Adipocyte (in vitro differentiated cells): ENCODE results near the gene PTPN2.

Experiments
- DNase-seq: peaks from one replicate; pipeline ENCODE4 v3.0.0-alpha.2; 2015; ENCODE audit warnings: low read depth
- H3K27me3 ChIP-seq: replicated peaks from 2 replicates; pipeline ENCODE4 v1.7.0; 2013; ENCODE audit warnings: mild to moderate bottlenecking, low read length, moderate library complexity; ENCODE audit not compliant: control insufficient read depth, insufficient read depth
- H3K36me3 ChIP-seq: 2 replicates; pipeline ENCODE4 v1.7.0; 2013; ENCODE audit warnings: low read length, mild to moderate bottlenecking, moderate library complexity; ENCODE audit not compliant: control insufficient read depth, insufficient read depth, severe bottlenecking
- H3K4me1 ChIP-seq: 2 replicates; pipeline ENCODE4 v1.7.0; 2013; ENCODE audit warnings: mild to moderate bottlenecking, low read length, moderate library complexity; ENCODE audit not compliant: control insufficient read depth, insufficient read depth
- H3K4me3 ChIP-seq: 2 replicates; pipeline ENCODE4 v1.7.0; 2013; ENCODE audit warnings: mild to moderate bottlenecking, low read length, moderate library complexity
- H3K9ac ChIP-seq: 2 replicates; pipeline ENCODE4 v1.7.0; 2013; ENCODE audit warnings: mild to moderate bottlenecking, low read length, moderate library complexity
- H3K9me3 ChIP-seq: 2 replicates; pipeline ENCODE4 v1.7.0; 2013; ENCODE audit warnings: mild to moderate bottlenecking, low read length, moderate library complexity; ENCODE audit not compliant: control insufficient read depth

The PTPN2 gene

GRCh38 chr18:12883684-12884405 lies at the start of gene PTPN2:
TSS of gene PTPN2 (minus strand) at chr18:12884237. CDS start at chr18:12884141, 96 bp downstream.
- Histone ChIP-seq H3K4me1 (peaks cover 30% of the 10 kb centered on the region), H3K9ac (peak within 1 kb of the TSS; percentile 98), H3K4me3 (peak within 1 kb of the TSS; percentile 92), H3K27me3 (no peaks in the 10 kb centered on the region), H3K9me3 (no peaks in the 10 kb centered on the region), H3K36me3 (no peaks in the 10 kb centered on the region)
- DNase-seq: peak; percentile 97

- H3K9me3 ChIP-seq: no peaks in the 10 kb centered on the region
- H3K9ac ChIP-seq: no peak overlapping the region
- no peak for DNase-seq
- no peaks in the 10 kb centered on the region for H3K36me3 ChIP-seq
- H3K27me3 ChIP-seq: no peaks in the 10 kb centered on the region
- no peak overlapping the region for H3K4me3 ChIP-seq
- no peaks in the 10 kb centered on the region for H3K4me1 ChIP-seq
These were observed 49.3 kb upstream of the PTPN2 start for GRCh38 chr18:12933327-12933726.

GRCh38 chr18:12930908-12931307 lies 46.9 kb upstream of the PTPN2 start:
- H3K9ac ChIP-seq: no peak overlapping the region
- H3K9me3 ChIP-seq: no peaks in the 10 kb centered on the region
- DNase-seq: no peak
- no peak overlapping the region for H3K4me3 ChIP-seq
- no peaks in the 10 kb centered on the region for H3K36me3 ChIP-seq
- H3K27me3 ChIP-seq: no peaks in the 10 kb centered on the region
- H3K4me1 ChIP-seq: no peaks in the 10 kb centered on the region

- Histone ChIP-seq H3K9ac (no peak overlapping the region), H3K4me1 (no peaks in the 10 kb centered on the region), H3K9me3 (no peaks in the 10 kb centered on the region), H3K36me3 (no peaks in the 10 kb centered on the region), H3K4me3 (no peak overlapping the region), H3K27me3 (no peaks in the 10 kb centered on the region)
- DNase-seq: no peak
These were observed 46.3 kb upstream of the PTPN2 start for GRCh38 chr18:12930376-12930775.

- DNase-seq: no peak
- H3K4me1 ChIP-seq: no peaks in the 10 kb centered on the region
These were observed 45.5 kb upstream of the PTPN2 start for GRCh38 chr18:12929477-12930083.

GRCh38 chr18:12928641-12929040 lies 44.6 kb upstream of the PTPN2 start:
- Histone ChIP-seq H3K36me3 (no peaks in the 10 kb centered on the region), H3K9ac (no peak overlapping the region), H3K4me3 (no peak overlapping the region), H3K4me1 (no peaks in the 10 kb centered on the region), H3K27me3 (no peaks in the 10 kb centered on the region), H3K9me3 (no peaks in the 10 kb centered on the region)
- DNase-seq: no peak

More at GRCh38 chr18:12929477-12930083, 45.5 kb upstream of the PTPN2 start:
- Histone ChIP-seq H3K27me3 (no peaks in the 10 kb centered on the region), H3K4me3 (no peak overlapping the region), H3K36me3 (no peaks in the 10 kb centered on the region), H3K9me3 (no peaks in the 10 kb centered on the region), H3K9ac (no peak overlapping the region)

- H3K36me3 ChIP-seq: no peaks in the 10 kb centered on the region
- H3K27me3 ChIP-seq: no peaks in the 10 kb centered on the region
- H3K4me1 ChIP-seq: no peaks in the 10 kb centered on the region
- H3K9me3 ChIP-seq: no peaks in the 10 kb centered on the region
- H3K4me3 ChIP-seq: no peak overlapping the region
- no peak for DNase-seq
- no peak overlapping the region for H3K9ac ChIP-seq
These were observed 44.2 kb upstream of the PTPN2 start for GRCh38 chr18:12928206-12928605.

- H3K4me3 ChIP-seq: no peak overlapping the region
- no peaks in the 10 kb centered on the region for H3K9me3 ChIP-seq
- no peak for DNase-seq
- H3K27me3 ChIP-seq: peaks cover 3% of the 10 kb centered on the region
- H3K36me3 ChIP-seq: no peaks in the 10 kb centered on the region
- no peaks in the 10 kb centered on the region for H3K4me1 ChIP-seq
- no peak overlapping the region for H3K9ac ChIP-seq
These were observed 40.6 kb upstream of the PTPN2 start for GRCh38 chr18:12924616-12925015.

- no peak overlapping the region for H3K9ac ChIP-seq
- H3K4me3 ChIP-seq: no peak overlapping the region
- H3K9me3 ChIP-seq: no peaks in the 10 kb centered on the region
- no peaks in the 10 kb centered on the region for H3K36me3 ChIP-seq
- DNase-seq: no peak
- H3K27me3 ChIP-seq: peaks cover 3% of the 10 kb centered on the region
- H3K4me1 ChIP-seq: no peaks in the 10 kb centered on the region
These were observed 38.2 kb upstream of the PTPN2 start for GRCh38 chr18:12922266-12922665.

- Histone ChIP-seq H3K4me3 (no peak overlapping the region), H3K27me3 (peaks cover 3% of the 10 kb centered on the region), H3K9me3 (no peaks in the 10 kb centered on the region), H3K4me1 (no peaks in the 10 kb centered on the region), H3K9ac (no peak overlapping the region), H3K36me3 (no peaks in the 10 kb centered on the region)
- DNase-seq: no peak
These were observed 37.1 kb upstream of the PTPN2 start for GRCh38 chr18:12921178-12921577.

GRCh38 chr18:12911929-12912703 lies 28.1 kb upstream of the PTPN2 start:
- peaks cover 14% of the 10 kb centered on the region for H3K4me1 ChIP-seq
- no peaks in the 10 kb centered on the region for H3K36me3 ChIP-seq
- DNase-seq: no peak
- H3K9me3 ChIP-seq: peaks cover 10% of the 10 kb centered on the region
- no peak overlapping the region for H3K9ac ChIP-seq
- no peak overlapping the region for H3K4me3 ChIP-seq
- H3K27me3 ChIP-seq: peaks cover 7% of the 10 kb centered on the region
